HG02943 (cell line): ENCODE data around the gene TMC7.

Source experiments
- ATAC-seq: cut with Tn5 transposase; IDR thresholded peaks from one replicate; pipeline ENCODE4 v1.9.1; 2021; ENCODE audit warnings: mild to moderate bottlenecking, low read depth, moderate library complexity; ENCODE audit not compliant: unreplicated experiment

TMC7 gene

GRCh38 chr16:19086322-19087199, 102.8 kb downstream of the TMC7 start:
- ATAC-seq, result no peak

- ATAC-seq, result no peak
Measured at GRCh38 chr16:19088341-19088916, 104.7 kb downstream of the TMC7 start.

GRCh38 chr16:19089410-19089955, 105.7 kb downstream of the TMC7 start:
- no peak for ATAC-seq

- no peak for ATAC-seq
Measured at GRCh38 chr16:19090916-19091315, 107.2 kb downstream of the TMC7 start.

- no peak for ATAC-seq
Measured at GRCh38 chr16:19092653-19093410, 109.1 kb downstream of the TMC7 start.

- ATAC-seq, result no peak
Measured at GRCh38 chr16:19093631-19094541, 110.2 kb downstream of the TMC7 start.

- no peak for ATAC-seq
Measured at GRCh38 chr16:19094542-19095365, 111.0 kb downstream of the TMC7 start.

- no peak for ATAC-seq
Measured at GRCh38 chr16:19095654-19096053, 111.9 kb downstream of the TMC7 start.

GRCh38 chr16:19098173-19098572, 114.4 kb downstream of the TMC7 start:
- no peak for ATAC-seq

- no peak for ATAC-seq
Measured at GRCh38 chr16:19102187-19102872, 118.6 kb downstream of the TMC7 start.

GRCh38 chr16:19104607-19105006, 120.9 kb downstream of the TMC7 start:
- no peak for ATAC-seq

GRCh38 chr16:19105131-19105530, 121.4 kb downstream of the TMC7 start:
- ATAC-seq, result no peak

GRCh38 chr16:19105891-19106624, 122.3 kb downstream of the TMC7 start:
- no peak for ATAC-seq

GRCh38 chr16:19106625-19107020, 122.9 kb downstream of the TMC7 start:
- no peak for ATAC-seq

GRCh38 chr16:19108409-19109287, 124.9 kb downstream of the TMC7 start:
- ATAC-seq, result no peak

GRCh38 chr16:19109288-19109664, 125.5 kb downstream of the TMC7 start:
- ATAC-seq, result no peak
